ENCODE measurements around the gene LSM2. TPM values are rescaled to one million over a fixed set of nuclear protein-coding genes. Genes with fewer than 3 reads are reported as not detected.

The LSM2 gene
- polyA plus RNA-seq, 1 donor (not counting 4 experiments of a cell fraction or from before 2014, with no cell fraction given), result 46.5 TPM

DNA sequence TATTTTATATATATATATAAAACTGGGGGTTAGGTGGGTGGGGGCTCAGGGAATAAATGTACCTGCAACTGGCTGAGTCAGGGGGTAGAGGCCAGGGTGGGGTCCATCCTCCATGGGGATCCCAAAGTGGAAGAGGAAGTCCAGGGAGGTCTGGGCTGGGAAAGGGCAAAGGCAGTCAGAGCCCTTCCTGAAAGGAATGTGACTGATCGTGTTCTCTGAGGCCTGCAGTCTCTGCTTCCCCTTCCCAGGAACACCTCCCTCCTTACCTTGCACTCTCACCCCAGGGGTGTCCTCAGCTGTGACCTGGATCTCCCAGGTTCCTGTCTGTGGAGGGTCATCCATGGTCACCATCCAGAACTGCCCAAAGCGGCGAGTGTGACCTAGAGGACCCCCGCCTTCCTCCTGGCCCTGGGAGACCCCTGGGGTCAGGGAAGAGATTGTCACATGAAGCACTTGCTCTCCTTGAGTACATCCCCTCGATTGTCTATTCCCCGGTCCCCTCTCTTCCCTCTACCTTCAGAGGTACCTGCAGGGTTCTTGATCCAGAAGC is 39.6 kb downstream of the LSM2 start:
- no peak overlapping the region for H2AFZ ChIP-seq (ENCODE audit: control insufficient read depth, low read length)
- no peaks in the 10 kb centered on the region for H3K27me3 ChIP-seq (ENCODE audit: control insufficient read depth, extremely low read depth, insufficient read depth, low read length)
- H3K79me2 ChIP-seq (ENCODE audit: control insufficient read depth, insufficient read depth, low read length), result no peaks in the 10 kb centered on the region
- FAIRE-seq (no peak), DNase-seq (ENCODE audit: low read depth, low spot score) (no peak)
- no peak overlapping the region for H3K4me3 ChIP-seq (ENCODE audit: control insufficient read depth in 2 of 3, extremely low read depth in 1 of 3, insufficient read depth in 2 of 3, low read depth in 1 of 3, low read length in 3 of 3)
- dilution Hi-C loops (cut with MboI; ENCODE audit: extremely low pct_ligation_motif_present, low sequenced_read_pairs), result no loop called here
- H3K36me3 ChIP-seq (ENCODE audit: control insufficient read depth in 2 of 2, extremely low read depth in 1 of 2, insufficient read depth in 2 of 2, low read length in 2 of 2), result no peaks in the 10 kb centered on the region
- peaks cover 2% of the 10 kb centered on the region for H3K9me1 ChIP-seq (ENCODE audit: control insufficient read depth, extremely low read depth, insufficient read depth, low read length)
- H3K4me2 ChIP-seq (ENCODE audit: control insufficient read depth, extremely low read depth, insufficient read depth, low read depth, low read length), result no peak overlapping the region
- TF ChIP-seq, protein P1, sequence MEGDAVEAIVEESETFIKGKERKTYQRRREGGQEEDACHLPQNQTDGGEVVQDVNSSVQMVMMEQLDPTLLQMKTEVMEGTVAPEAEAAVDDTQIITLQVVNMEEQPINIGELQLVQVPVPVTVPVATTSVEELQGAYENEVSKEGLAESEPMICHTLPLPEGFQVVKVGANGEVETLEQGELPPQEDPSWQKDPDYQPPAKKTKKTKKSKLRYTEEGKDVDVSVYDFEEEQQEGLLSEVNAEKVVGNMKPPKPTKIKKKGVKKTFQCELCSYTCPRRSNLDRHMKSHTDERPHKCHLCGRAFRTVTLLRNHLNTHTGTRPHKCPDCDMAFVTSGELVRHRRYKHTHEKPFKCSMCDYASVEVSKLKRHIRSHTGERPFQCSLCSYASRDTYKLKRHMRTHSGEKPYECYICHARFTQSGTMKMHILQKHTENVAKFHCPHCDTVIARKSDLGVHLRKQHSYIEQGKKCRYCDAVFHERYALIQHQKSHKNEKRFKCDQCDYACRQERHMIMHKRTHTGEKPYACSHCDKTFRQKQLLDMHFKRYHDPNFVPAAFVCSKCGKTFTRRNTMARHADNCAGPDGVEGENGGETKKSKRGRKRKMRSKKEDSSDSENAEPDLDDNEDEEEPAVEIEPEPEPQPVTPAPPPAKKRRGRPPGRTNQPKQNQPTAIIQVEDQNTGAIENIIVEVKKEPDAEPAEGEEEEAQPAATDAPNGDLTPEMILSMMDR (optimal IDR thresholded peaks at IDR 0.05 in 1 of 3, IDR thresholded peaks at IDR 0.05 in 1 of 3, conservative IDR thresholded peaks at IDR 0.05 in 1 of 3; ENCODE audit: extremely low read depth in 1 of 3, insufficient read depth in 2 of 3, low read length in 3 of 3), result no peak
- TF ChIP-seq EZH2 (IDR thresholded peaks at IDR 0.05; ENCODE audit: low read length), result no peak
- H3K9ac ChIP-seq (ENCODE audit: control insufficient read depth, extremely low read depth, insufficient read depth, low read length), result no peak overlapping the region
- H4K20me1 ChIP-seq (ENCODE audit: control insufficient read depth, extremely low read depth, insufficient read depth, low read length), result no peaks in the 10 kb centered on the region
- no peaks in the 10 kb centered on the region for H3K9me3 ChIP-seq (ENCODE audit: control insufficient read depth, low read depth, low read length)
- peaks cover 8% of the 10 kb centered on the region for H3K4me1 ChIP-seq (ENCODE audit: control insufficient read depth, extremely low read depth, insufficient read depth, low read length)
- H3K27ac ChIP-seq (ENCODE audit: control insufficient read depth, insufficient read depth, low read length), result no peak overlapping the region

DNA sequence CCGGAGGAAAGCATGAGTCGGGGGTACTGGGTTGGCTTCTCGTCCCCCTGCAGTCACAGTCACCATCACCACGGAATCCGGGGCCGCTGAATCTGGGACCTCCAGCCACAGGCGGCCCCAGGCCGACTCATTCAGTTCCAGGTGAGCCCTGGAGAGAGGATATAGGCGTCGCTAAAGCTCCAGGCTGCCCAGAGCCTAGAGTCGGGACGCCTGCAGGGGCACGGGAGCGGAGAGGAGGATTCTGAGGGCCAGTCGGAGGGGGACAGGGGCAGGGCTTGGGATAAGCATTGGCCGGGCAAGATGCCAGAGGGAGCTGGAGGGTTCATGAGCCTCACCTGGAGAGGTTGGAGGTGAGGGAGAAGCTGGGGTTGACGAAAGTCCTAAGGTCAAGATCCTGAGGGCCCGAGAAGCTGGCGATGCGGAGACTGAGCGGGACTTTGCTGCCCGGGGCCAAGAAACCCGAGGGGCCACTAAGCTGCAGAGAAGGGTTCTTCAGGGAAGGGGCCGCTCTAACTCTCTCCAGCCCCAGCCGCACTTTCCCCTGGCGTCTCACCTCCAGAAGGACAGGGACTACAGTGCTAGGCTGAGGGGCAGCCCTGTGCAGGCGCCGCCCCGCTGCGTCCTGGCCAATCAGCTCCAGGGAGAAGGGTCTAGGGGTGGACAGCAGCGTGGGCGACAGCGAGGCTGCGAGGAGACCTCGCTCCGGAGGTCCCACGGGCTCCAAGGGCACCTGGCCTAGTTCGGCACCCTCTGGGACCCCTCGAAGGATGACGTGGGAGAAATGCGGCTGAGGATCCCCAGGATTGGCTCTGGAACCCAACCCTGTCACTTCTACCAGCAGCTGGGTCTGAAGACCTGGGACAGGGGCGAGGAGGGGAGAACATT is 40.6 kb downstream of the LSM2 start:
- no peaks in the 10 kb centered on the region for H3K79me2 ChIP-seq (ENCODE audit: control insufficient read depth, insufficient read depth, low read length)
- TF ChIP-seq, protein P1 (optimal IDR thresholded peaks at IDR 0.05 in 1 of 3, IDR thresholded peaks at IDR 0.05 in 1 of 3, conservative IDR thresholded peaks at IDR 0.05 in 1 of 3; ENCODE audit: extremely low read depth in 1 of 3, insufficient read depth in 2 of 3, low read length in 3 of 3), result no peak
- TF ChIP-seq EZH2 (IDR thresholded peaks at IDR 0.05; ENCODE audit: low read length), result no peak
- no peak overlapping the region for H2AFZ ChIP-seq (ENCODE audit: control insufficient read depth, low read length)
- no peak overlapping the region for H3K27ac ChIP-seq (ENCODE audit: control insufficient read depth, insufficient read depth, low read length)
- H3K4me1 ChIP-seq (ENCODE audit: control insufficient read depth, extremely low read depth, insufficient read depth, low read length), result peaks cover 7% of the 10 kb centered on the region
- no peak for FAIRE-seq
- no peaks in the 10 kb centered on the region for H3K27me3 ChIP-seq (ENCODE audit: control insufficient read depth, extremely low read depth, insufficient read depth, low read length)
- no peak for DNase-seq (ENCODE audit: low read depth, low spot score)
- peaks cover 2% of the 10 kb centered on the region for H3K9me1 ChIP-seq (ENCODE audit: control insufficient read depth, extremely low read depth, insufficient read depth, low read length)
- H3K36me3 ChIP-seq (ENCODE audit: control insufficient read depth in 2 of 2, extremely low read depth in 1 of 2, insufficient read depth in 2 of 2, low read length in 2 of 2), result peaks cover 3 to 5% of the 10 kb centered on the region in 2 experiments
- H3K4me3 ChIP-seq (ENCODE audit: control insufficient read depth in 2 of 3, extremely low read depth in 1 of 3, insufficient read depth in 2 of 3, low read depth in 1 of 3, low read length in 3 of 3), result no peak overlapping the region
- no peaks in the 10 kb centered on the region for H4K20me1 ChIP-seq (ENCODE audit: control insufficient read depth, extremely low read depth, insufficient read depth, low read length)
- H3K9ac ChIP-seq (ENCODE audit: control insufficient read depth, extremely low read depth, insufficient read depth, low read length), result no peak overlapping the region
- dilution Hi-C loops (cut with MboI; ENCODE audit: extremely low pct_ligation_motif_present, low sequenced_read_pairs), result no loop called here
- no peaks in the 10 kb centered on the region for H3K9me3 ChIP-seq (ENCODE audit: control insufficient read depth, low read depth, low read length)
- no peak overlapping the region for H3K4me2 ChIP-seq (ENCODE audit: control insufficient read depth, extremely low read depth, insufficient read depth, low read depth, low read length)
